MG63 (cell line): ENCODE measurements around the gene TNPO3. TPM values are rescaled to one million over a fixed set of nuclear protein-coding genes. Genes with fewer than 3 reads are reported as not detected.
"Not testable (repeated sequence)": the region's sequence is repeated elsewhere in the genome, so short reads cannot be mapped to it uniquely, and the experiment has no call there.

Experiments
- DNase-seq: peaks from one replicate; pipeline ENCODE4 v3.0.0-alpha.2; 2020
- H3K27me3 ChIP-seq: fragments of 250-450 bp; sonication (Bioruptor Pico); 2 replicates; pipeline ENCODE4 v1.5.1; 2020; ENCODE audit warnings: mild to moderate bottlenecking, moderate library complexity
- H3K36me3 ChIP-seq: fragments of 250-450 bp; sonication (Bioruptor Pico); 2 replicates; pipeline ENCODE4 v1.5.1; 2020; ENCODE audit warnings: mild to moderate bottlenecking, moderate library complexity
- H3K4me3 ChIP-seq: fragments of 250-450 bp; sonication (Bioruptor Pico); 2 replicates; pipeline ENCODE4 v1.5.1; 2020; ENCODE audit warnings: mild to moderate bottlenecking, moderate library complexity
- H3K9me3 ChIP-seq: fragments of 250-450 bp; sonication (Bioruptor Pico); 2 replicates; pipeline ENCODE4 v1.5.1; 2020; ENCODE audit warnings: mild to moderate bottlenecking, moderate library complexity
- total RNA-seq: library from RNA; depleted of rRNA; stranded (reverse); fragments of >200 nt; shearing (Covaris generic); gene quantifications from 2 replicates; pipeline ENCODE4 v1.2.3, GENCODE V29; 2014; ENCODE audit warnings: low replicate concordance

The TNPO3 gene
- total RNA-seq, 1 experiment from 2014 or later: 23.9 TPM

DNA sequence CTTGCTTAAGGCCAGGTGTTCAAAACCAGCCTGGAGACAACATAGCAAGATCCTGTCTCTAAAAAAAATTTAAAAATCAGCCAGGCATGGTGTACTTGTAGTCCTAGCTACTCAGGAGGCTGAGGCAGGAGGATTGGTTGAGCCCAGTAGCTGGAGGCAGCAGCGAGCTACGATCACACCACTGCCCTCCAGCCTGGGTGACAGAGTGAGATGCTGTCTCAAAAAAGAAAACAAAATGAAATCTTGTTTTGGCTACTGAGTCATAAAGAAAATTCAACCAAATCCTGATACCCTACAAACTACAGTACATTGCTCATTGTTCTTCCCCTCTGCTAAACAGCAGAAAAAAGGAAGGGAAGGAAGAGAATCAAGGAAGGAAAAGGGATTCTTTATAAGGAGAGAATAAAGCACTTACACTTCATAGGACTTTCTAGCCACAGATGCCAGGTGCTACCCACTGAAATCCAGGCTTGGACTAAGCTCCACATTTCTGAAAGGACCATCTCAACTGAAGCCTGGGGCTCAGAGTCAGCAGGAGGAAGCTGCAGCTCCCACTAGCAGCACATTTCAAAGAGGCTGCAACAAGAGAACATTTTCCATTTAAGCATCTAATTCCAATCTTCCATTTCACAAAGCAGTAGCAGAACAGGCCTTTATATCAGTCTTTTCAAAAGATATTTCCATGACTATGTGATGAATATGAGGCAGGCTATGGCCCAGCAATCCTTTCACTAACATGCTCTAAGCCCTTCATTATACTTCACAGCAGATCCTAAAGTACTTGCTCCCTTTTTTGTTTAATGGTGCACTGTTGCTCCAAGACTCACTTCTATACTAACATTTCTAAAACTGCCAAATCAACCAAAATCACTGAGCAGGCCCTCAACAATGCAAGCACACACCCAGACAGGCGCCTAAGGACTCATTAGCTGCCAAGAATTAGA lies 13.5 kb downstream of the TNPO3 start:
- no peak overlapping the region for H3K4me3 ChIP-seq
- no peak for DNase-seq
- H3K9me3 ChIP-seq: no peaks in the 10 kb centered on the region
- no peaks in the 10 kb centered on the region for H3K27me3 ChIP-seq
- H3K36me3 ChIP-seq: peaks cover 13% of the 10 kb centered on the region

DNA sequence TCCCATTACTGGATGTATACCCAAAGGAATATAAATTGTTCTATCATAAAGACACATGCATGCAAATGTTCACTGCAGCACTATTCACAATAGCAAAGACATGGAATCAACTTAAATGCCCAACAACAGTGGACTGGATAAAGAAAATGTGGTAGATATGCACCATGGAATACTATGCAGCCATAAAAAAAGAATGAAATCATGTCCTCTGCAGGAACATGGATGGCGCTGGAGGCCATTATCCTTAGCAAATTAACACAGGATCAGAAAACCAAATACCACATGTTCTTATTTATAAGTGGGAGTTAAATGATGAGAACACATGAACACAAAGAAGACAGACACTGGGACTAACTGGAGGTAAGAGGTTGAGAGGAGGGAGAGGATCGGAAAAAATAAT lies 16.4 kb downstream of the TNPO3 start:
- not testable (repeated sequence) for H3K27me3 ChIP-seq, H3K9me3 ChIP-seq, H3K4me3 ChIP-seq, DNase-seq
- peaks cover 13% of the 10 kb centered on the region for H3K36me3 ChIP-seq

DNA sequence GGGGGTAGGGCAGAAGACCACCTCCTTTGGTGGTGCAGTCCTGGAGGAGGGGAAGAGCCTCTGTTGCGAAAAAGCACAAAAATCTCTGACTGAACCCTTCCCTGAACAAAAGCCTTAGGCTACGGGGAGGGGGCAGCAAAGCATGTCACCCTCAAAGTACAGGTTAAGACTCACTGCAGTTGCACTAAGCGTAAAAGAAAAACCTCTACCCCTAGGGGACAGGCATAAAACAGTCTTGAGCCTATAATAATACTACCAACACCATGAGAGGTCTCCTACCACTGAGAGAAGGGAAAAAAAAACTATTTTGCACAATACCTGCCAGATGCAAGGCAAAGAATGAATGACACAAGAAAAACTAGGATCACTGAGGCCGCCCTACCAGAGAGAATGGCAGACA lies 17.3 kb downstream of the TNPO3 start:
- Histone ChIP-seq H3K27me3 (no peaks in the 10 kb centered on the region), H3K9me3 (no peaks in the 10 kb centered on the region), H3K4me3 (no peak overlapping the region), H3K36me3 (peaks cover 13% of the 10 kb centered on the region)
- no peak for DNase-seq

DNA sequence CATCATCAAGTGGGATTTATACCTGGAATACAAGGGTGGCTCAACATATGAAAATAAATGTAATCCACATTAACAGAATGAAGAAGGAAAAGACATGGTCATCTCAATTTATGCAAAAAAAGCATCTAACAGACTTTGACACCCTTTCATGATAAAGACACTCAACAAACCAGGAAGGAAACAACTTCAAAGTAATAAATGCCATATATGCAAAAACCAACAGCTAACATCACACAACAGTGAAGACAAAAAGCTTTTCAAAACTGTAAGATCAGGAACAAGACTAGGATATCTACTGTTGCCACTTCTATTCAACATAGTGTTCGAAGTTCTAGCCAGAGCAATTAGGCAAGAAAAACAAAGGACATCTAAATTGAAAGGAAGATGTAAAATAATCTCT lies 22.9 kb downstream of the TNPO3 start:
- Histone ChIP-seq H3K27me3 (no peaks in the 10 kb centered on the region), H3K9me3 (no peaks in the 10 kb centered on the region), H3K36me3 (peaks cover 3% of the 10 kb centered on the region), H3K4me3 (no peak overlapping the region)
- no peak for DNase-seq

DNA sequence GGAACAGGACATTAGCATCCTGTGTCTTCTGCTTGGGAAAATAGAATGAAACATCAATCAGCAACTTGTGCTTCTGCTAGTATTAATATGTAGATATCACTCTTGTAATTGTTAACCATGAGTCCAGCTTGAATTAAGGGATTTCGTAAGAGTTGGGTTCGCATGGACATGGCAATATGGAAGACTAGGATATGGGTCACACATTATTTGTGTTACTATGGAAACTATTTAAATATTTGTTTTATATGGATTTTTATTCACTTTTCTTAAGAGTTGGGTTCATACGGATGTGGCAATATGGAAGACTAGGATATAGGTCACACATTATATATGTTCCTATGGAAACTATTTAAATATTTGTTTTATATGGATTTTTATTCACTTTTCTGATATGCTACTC lies 24.5 kb downstream of the TNPO3 start:
- H3K4me3 ChIP-seq: no peak overlapping the region
- H3K27me3 ChIP-seq: no peaks in the 10 kb centered on the region

DNA sequence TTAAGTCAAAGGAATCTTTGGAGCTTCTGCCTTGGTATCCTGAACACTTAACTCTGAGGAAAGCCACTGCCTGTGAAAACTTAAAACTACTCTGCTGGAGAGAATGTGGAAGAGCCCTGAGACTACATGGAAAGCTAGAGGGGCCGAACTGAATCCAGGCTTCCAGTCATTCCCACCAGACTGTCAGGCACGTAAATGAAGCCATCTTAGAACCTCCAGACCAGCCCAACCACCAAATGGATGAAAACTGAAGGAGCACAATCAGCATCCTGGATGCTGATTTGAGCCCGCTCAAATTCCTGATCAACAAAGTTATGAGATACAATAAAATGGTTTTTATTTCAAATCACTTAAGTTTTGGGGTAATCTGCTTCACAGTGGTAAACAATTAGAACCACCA lies 30.8 kb downstream of the TNPO3 start:
- no peak overlapping the region for H3K4me3 ChIP-seq
- H3K27me3 ChIP-seq: no peaks in the 10 kb centered on the region
- DNase-seq: no peak
- H3K9me3 ChIP-seq: no peaks in the 10 kb centered on the region
- no peaks in the 10 kb centered on the region for H3K36me3 ChIP-seq

More for the DNA sequence above, 24.5 kb downstream of the TNPO3 start:
- no peak for DNase-seq
- H3K9me3 ChIP-seq: no peaks in the 10 kb centered on the region
- H3K36me3 ChIP-seq: no peaks in the 10 kb centered on the region; the same call in 1 of the 2 replicates

DNA sequence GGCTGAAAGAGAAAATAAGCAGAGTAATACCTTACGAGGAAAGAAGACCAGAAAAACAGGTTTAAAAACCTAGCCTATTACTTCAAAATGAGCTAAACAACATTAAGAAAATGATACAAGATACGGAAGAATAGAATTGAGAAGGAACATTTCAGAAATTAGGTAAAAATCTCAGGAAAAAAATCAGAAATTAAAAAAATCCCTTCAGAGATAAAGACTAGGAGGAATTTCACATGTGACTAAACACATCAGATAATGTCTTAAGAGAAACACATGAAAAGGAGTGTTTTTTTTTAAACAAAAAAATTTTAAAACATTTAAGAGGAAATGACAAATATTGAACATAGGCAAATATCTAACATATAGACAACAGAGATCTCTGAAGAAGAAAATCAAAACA lies 33.3 kb downstream of the TNPO3 start:
- no peak for DNase-seq
- H3K27me3 ChIP-seq: no peaks in the 10 kb centered on the region
- H3K4me3 ChIP-seq: no peak overlapping the region
- peaks cover 2% of the 10 kb centered on the region for H3K36me3 ChIP-seq
- no peaks in the 10 kb centered on the region for H3K9me3 ChIP-seq

DNA sequence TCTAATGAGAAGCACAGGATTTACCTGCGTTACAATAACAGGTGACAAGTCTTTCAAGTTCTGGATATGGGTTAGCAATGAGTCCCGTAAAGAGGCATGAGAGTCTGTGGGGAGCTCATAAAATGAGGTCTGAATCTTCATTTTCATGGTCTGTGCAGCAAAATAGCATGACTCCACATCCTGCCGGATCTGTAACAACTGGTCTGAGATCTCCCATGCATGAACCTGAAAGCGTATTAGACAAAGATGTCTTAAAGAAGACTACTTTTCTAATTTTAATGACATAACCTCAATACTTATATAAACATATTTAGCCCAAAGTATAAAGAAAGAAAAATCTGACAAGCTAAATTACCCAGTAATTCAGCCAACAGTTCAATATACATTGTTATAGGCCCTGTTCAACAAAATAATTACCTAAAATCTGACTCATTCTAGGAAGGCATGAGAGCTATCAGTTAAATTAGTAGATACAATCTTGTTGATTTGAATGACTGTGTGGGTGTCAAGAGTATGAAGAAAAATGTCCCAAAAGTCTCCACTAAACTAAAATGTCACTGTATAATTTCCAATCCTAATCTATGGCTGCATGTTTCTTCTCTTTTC lies 36.9 kb downstream of the TNPO3 start:
- Histone ChIP-seq H3K4me3 (no peak overlapping the region), H3K27me3 (no peaks in the 10 kb centered on the region), H3K9me3 (no peaks in the 10 kb centered on the region), H3K36me3 (peaks cover 24% of the 10 kb centered on the region)
- no peak for DNase-seq

DNA sequence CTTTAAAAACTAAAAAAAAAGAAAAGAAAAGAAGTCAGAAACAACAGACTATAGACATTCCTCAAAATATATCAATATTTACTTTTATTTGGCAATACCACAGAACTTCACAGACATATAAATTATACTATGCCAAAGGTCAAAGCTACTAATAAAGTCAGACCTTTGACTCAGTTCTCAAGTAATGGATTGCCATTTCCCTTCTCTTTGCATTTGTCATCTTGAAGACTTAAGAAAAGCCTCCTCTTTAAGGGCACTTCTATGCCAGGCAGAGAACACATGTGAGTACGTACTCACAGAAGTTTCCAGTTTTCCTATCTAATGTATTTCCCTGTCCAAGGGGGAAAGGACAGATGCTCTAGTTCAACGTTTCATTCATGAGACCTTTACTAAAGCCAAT lies 37.6 kb downstream of the TNPO3 start:
- peaks cover 24% of the 10 kb centered on the region for H3K36me3 ChIP-seq
- no peak overlapping the region for H3K4me3 ChIP-seq
- H3K27me3 ChIP-seq: no peaks in the 10 kb centered on the region
- no peak for DNase-seq
- no peaks in the 10 kb centered on the region for H3K9me3 ChIP-seq

DNA sequence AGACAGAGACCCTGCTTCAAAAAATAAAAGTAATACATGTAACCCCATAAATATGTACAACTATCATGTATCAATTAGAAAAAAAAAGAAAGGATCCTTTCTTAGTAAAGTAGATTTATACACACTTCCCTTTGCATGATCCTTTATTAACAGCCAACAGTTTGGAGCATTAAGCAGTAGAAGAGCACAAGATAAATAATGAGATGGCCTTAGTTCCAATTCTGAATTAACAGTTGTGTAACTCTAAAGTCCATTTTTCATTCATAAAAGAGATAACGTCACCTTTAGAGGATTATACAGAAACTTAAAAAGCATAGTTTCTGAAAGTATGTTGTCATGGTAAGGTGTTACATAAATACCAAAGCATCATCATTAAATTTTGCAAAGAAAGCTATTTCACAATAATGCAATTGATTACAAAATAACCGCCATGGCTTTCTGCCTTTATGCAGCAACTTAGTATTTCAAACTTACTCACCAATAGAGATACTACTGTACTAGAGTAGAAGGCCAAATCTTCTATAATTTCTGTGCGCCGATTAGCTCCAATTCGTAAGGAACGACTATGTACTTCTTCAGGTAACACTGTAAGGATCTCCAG lies 40.3 kb downstream of the TNPO3 start:
- DNase-seq: no peak
- H3K9me3 ChIP-seq: no peaks in the 10 kb centered on the region
- H3K27me3 ChIP-seq: no peaks in the 10 kb centered on the region
- no peak overlapping the region for H3K4me3 ChIP-seq
- peaks cover 24% of the 10 kb centered on the region for H3K36me3 ChIP-seq

DNA sequence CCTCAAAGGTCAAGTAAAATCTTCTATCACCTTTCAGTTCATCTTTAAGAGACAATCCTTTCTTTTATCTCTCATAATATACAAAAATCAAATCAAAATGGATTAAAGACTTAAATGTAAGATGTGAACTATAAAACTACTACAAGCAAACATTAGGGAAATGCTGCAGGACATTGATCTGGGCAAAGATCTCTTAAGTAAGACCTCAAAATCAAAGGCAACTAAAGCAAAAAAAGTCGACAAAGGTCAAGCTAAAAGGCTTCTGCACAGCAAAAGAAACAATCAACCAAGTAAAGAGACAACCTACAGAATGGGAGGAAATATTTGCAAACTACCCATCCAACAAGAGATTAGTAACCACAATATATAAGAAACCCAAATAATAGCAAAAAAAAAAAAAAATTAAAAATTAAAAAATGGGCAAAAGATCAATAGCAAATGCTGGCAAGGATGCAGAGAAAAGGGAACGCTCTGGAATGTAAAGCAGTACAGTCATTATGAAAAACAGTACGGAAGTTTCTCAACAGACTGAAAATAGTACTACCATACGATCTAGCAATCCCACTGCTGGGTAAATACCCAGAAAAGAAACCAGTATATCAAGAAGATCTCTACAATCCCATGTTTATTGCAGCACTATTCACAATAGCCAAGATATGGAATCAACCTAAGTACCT lies 41.7 kb downstream of the TNPO3 start:
- Histone ChIP-seq H3K36me3 (peaks cover 24% of the 10 kb centered on the region), H3K9me3 (no peaks in the 10 kb centered on the region)

DNA sequence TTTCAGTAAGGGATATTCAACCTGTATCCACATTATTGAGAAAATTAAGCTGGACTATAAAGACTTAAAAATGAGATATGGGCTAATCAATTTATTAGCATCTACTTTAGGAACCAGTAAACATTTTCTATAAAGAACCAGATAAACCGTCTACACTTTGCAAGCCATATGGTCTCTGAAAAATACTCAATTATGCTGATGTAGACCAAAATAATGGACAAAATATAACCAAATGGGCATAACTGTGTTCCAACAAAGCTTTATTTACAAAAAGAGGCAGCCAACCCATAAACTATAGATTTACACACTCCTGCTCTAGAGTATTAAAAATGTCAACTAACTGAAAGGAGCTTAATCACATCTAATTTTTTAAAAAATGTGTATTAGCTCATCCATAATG lies 42.3 kb downstream of the TNPO3 start:
- no peak overlapping the region for H3K4me3 ChIP-seq
- peaks cover 24% of the 10 kb centered on the region for H3K36me3 ChIP-seq
- H3K27me3 ChIP-seq: no peaks in the 10 kb centered on the region
- DNase-seq: no peak
- H3K9me3 ChIP-seq: no peaks in the 10 kb centered on the region

More for the DNA sequence above, 41.7 kb downstream of the TNPO3 start:
- H3K27me3 ChIP-seq: no peaks in the 10 kb centered on the region
- no peak overlapping the region for H3K4me3 ChIP-seq
- no peak for DNase-seq

DNA sequence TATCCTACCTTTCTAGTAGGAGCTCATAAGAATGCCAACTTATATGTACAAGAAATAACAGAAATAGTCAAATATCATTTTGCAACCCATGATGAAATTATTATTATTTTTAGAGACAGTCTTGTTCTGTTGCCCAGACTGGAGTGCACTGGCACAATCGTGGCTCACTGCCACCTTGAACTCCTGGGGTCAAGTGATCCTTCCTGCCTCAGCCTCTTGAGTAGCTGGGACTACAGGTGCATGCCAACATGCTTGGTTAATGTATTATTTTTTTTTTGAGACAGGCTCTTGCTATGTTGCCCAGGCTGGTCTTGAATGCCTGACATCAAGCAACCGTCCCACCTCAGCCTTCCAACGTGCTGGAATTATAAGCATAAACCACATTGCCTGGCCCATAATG lies 44.8 kb downstream of the TNPO3 start:
- H3K36me3 ChIP-seq: peaks cover 14% of the 10 kb centered on the region
- no peak overlapping the region for H3K4me3 ChIP-seq
- no peak for DNase-seq
- no peaks in the 10 kb centered on the region for H3K27me3 ChIP-seq
- no peaks in the 10 kb centered on the region for H3K9me3 ChIP-seq

DNA sequence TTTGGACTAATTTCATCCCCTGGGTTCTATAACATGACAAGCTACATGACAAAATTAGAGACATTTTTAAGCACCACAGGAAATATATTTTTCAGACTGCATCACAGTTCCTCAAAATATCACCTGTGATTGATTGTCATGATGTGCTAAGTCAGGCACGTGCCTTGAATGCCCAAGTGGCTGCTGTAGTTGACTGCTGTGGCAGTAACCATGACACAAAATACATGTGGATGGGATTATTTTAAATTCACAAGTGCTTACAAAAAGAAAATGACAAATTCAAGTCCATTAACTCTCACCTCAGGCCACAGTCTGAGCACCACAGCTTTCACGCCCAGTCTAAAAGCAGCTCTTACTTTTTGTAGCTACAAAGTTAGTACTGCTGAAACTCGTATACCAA lies 45.5 kb downstream of the TNPO3 start:
- no peaks in the 10 kb centered on the region for H3K27me3 ChIP-seq
- peaks cover 8% of the 10 kb centered on the region for H3K36me3 ChIP-seq
- H3K9me3 ChIP-seq: no peaks in the 10 kb centered on the region
- H3K4me3 ChIP-seq: no peak overlapping the region
- DNase-seq: no peak

DNA sequence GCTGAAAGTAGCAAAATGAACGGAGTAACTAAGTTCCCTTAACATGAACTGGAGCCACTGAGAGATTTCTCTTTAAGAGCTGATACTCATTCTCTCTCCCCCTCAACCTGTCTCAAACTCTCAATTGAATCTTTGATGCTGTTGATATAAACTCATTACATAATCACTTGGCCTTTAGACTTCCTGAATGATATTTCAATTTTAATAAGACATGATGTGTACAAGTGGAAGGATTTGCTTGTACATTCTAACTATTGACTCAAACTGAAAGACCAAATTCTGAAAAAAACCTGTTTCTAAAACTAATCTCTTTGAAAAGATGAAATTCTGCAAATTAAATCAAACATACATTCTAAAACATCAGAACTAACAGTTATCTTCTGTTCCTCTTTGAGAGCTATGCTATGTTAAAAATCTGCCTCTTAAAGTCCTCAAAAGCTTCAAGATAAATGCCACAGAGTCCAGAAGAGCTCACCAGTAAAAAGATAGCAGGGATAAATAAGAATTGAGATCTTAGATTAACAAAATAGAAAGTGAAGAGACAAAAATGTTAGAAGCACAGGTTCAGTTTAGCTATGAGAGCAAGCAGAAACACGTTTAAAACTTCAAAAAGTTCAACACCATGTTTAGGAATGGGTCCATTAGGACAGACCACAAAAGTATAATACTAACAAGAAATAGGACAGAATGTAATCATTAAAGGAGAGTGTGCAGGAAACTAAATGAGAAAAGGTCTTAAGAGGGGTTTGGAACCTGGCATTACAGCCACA lies 46.1 kb downstream of the TNPO3 start:
- Histone ChIP-seq H3K9me3 (no peaks in the 10 kb centered on the region), H3K36me3 (peaks cover 4% of the 10 kb centered on the region), H3K27me3 (no peaks in the 10 kb centered on the region), H3K4me3 (no peak overlapping the region)
- DNase-seq: no peak

DNA sequence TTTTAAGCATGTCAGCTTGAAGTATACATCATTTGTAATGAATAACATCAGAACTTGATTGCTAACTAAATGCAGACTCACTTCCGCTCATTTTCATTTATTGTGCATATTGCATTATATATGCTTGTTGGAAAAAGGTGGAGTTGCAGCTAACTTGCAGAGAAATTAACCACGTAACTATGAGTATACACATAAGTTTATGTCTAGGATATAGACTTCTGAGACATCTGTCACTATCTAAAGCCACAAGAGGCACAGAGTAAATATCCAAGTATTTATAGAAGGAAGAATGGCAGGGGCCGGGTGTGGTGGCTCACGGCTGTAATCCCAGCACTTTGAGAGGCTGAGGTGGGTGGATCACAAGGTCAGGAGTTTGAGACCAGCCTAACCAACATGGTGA lies 47.3 kb downstream of the TNPO3 start:
- no peaks in the 10 kb centered on the region for H3K9me3 ChIP-seq
- DNase-seq: no peak
- no peaks in the 10 kb centered on the region for H3K36me3 ChIP-seq
- no peaks in the 10 kb centered on the region for H3K27me3 ChIP-seq
- H3K4me3 ChIP-seq: no peak overlapping the region
